Endothelial cell (in vitro differentiated cells): Measurements from ENCODE around the gene STK11IP. TPM values are rescaled to one million over a fixed set of nuclear protein-coding genes. Genes with fewer than 3 reads are reported as not detected.

Experiments used
- DNase-seq: peaks from one replicate; pipeline ENCODE4 v3.0.0; 2021; ENCODE audit warnings: low spot score
- H3K27ac Mint-ChIP-seq: one replicate; pipeline ENCODE4 v1.8.0; 2021; ENCODE audit warnings: mixed read lengths, inconsistent platforms; ENCODE audit not compliant: unreplicated experiment
- H3K27me3 Mint-ChIP-seq: one replicate; pipeline ENCODE4 v1.8.0; 2021; ENCODE audit warnings: mild to moderate bottlenecking, moderate library complexity, mixed read lengths, inconsistent platforms; ENCODE audit not compliant: unreplicated experiment
- H3K36me3 Mint-ChIP-seq: one replicate; pipeline ENCODE4 v1.8.0; 2021; ENCODE audit warnings: mild to moderate bottlenecking, low read depth, mixed read lengths, inconsistent platforms; ENCODE audit not compliant: unreplicated experiment
- H3K4me1 Mint-ChIP-seq: one replicate; pipeline ENCODE4 v1.8.0; 2021; ENCODE audit warnings: mild to moderate bottlenecking, mixed read lengths, inconsistent platforms; ENCODE audit not compliant: unreplicated experiment
- H3K4me3 Mint-ChIP-seq: one replicate; pipeline ENCODE4 v1.8.0; 2021; ENCODE audit warnings: mild to moderate bottlenecking, mixed read lengths, inconsistent platforms; ENCODE audit not compliant: unreplicated experiment
- H3K9me3 Mint-ChIP-seq: one replicate; pipeline ENCODE4 v1.8.0; 2021; ENCODE audit warnings: mixed read lengths, inconsistent platforms; ENCODE audit not compliant: unreplicated experiment
- total RNA-seq: library from RNA; stranded (reverse); fragmentation: NEBNext Ultra II Directional; extraction: Animal tissue kit (Norgen Biotek cat#: 25700); gene quantifications from one replicate; pipeline ENCODE4 v1.2.1, GENCODE V29; 2021; ENCODE audit not compliant: unreplicated experiment
- TF ChIP-seq, protein P1 (sequence below): fragments of 200-600 bp; sonication (generic); IDR thresholded peaks from one replicate; pipeline ENCODE4 v1.5.0; 2021; ENCODE audit warnings: antibody characterized with exemption; ENCODE audit not compliant: unreplicated experiment

STK11IP gene
- total RNA-seq, 1 donor from 2014 or later: 23.8 TPM

DNA sequence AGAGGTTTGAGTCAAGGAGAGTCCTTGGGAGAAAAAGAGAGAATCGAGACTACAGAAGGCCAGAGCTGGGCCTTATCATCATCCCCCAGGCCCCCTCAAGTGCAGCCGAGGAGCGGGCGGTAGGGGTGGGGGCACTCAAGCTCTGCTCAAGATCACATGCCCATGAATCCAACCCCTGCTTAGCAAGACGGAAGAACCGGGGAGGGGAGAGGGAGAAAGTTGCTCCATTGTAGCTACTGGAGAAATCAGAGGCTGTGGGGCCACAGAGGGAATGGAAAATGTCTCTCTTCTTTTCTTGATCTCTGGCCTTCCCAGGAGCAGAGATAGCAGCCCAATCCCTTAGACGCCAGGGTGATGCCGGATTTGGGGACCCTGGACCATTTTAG, 44.4 kb downstream of the STK11IP start:
- Mint-ChIP-seq H3K4me3 (no peak overlapping the region), H3K27ac (peak overlapping the region; percentile 2)

DNA sequence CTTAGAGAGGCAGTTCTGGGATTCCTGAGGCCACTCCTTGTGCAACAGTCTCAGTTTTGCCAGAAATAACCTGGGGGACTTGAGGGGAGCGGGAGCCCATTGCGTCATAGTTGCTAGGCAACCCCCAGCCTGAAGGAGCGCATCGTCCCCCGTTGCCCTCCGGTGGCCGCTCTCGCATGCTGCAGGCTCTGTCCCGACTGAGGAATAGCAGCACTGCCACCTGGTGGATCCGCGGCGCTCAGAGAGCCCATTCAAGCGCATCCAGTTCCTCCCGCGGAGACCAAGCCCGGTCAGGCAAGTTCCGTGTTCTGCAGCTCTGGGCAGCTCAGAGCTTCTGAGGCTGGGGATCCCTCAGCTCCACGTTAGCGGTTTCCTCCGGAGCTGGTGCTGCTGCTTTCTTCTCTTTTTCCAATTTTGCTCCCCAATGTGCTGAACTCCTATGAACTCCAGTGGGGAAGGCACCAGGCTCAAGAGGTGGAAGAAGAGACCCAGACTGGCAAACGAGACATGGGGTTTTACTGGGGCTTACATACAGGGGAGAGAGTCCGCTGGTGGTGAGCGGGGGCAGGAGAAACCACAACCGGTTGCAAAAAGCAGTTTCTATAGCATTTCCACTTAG, 44.9 kb downstream of the STK11IP start:
- Mint-ChIP-seq H3K4me1 (peaks cover 16% of the 10 kb centered on the region), H3K27me3 (peaks cover 10% of the 10 kb centered on the region), H3K4me3 (no peak overlapping the region), H3K27ac (no peak overlapping the region), H3K9me3 (no peaks in the 10 kb centered on the region), H3K36me3 (no peaks in the 10 kb centered on the region)
- DNase-seq: peak; percentile 97
- TF ChIP-seq, protein P1, sequence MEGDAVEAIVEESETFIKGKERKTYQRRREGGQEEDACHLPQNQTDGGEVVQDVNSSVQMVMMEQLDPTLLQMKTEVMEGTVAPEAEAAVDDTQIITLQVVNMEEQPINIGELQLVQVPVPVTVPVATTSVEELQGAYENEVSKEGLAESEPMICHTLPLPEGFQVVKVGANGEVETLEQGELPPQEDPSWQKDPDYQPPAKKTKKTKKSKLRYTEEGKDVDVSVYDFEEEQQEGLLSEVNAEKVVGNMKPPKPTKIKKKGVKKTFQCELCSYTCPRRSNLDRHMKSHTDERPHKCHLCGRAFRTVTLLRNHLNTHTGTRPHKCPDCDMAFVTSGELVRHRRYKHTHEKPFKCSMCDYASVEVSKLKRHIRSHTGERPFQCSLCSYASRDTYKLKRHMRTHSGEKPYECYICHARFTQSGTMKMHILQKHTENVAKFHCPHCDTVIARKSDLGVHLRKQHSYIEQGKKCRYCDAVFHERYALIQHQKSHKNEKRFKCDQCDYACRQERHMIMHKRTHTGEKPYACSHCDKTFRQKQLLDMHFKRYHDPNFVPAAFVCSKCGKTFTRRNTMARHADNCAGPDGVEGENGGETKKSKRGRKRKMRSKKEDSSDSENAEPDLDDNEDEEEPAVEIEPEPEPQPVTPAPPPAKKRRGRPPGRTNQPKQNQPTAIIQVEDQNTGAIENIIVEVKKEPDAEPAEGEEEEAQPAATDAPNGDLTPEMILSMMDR: peak; percentile 91

More for the DNA sequence above, 44.4 kb downstream of the STK11IP start:
- H3K36me3 Mint-ChIP-seq: peaks cover 2% of the 10 kb centered on the region
- TF ChIP-seq, protein P1: no peak
- peaks cover 11% of the 10 kb centered on the region for H3K27me3 Mint-ChIP-seq
- no peaks in the 10 kb centered on the region for H3K9me3 Mint-ChIP-seq
- no peak for DNase-seq
- H3K4me1 Mint-ChIP-seq: peaks cover 16% of the 10 kb centered on the region

DNA sequence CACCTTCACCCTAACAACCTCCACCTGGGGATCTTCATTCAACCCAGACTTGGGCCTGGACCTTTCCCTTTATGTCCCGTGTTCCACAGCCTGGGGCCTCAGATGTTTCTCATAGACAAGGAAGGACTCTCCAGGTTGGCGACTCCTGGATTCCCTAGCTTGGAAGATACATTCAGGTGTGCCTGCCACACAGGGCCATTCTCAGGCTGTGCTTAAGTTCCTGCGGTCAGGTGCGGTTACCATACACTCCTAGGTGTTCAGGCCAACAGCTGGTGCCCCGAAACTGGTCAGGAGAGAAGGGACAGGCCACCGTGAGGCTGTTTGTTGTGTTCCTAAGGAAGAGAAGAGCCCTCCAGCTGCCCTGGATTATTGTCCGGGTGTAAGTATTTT, 45.4 kb downstream of the STK11IP start:
- Mint-ChIP-seq H3K9me3 (no peaks in the 10 kb centered on the region), H3K4me1 (peaks cover 16% of the 10 kb centered on the region), H3K36me3 (no peaks in the 10 kb centered on the region), H3K4me3 (no peak overlapping the region), H3K27me3 (peaks cover 10% of the 10 kb centered on the region), H3K27ac (peak overlapping the region; percentile 70)
- TF ChIP-seq, protein P1: no peak
- DNase-seq: no peak

DNA sequence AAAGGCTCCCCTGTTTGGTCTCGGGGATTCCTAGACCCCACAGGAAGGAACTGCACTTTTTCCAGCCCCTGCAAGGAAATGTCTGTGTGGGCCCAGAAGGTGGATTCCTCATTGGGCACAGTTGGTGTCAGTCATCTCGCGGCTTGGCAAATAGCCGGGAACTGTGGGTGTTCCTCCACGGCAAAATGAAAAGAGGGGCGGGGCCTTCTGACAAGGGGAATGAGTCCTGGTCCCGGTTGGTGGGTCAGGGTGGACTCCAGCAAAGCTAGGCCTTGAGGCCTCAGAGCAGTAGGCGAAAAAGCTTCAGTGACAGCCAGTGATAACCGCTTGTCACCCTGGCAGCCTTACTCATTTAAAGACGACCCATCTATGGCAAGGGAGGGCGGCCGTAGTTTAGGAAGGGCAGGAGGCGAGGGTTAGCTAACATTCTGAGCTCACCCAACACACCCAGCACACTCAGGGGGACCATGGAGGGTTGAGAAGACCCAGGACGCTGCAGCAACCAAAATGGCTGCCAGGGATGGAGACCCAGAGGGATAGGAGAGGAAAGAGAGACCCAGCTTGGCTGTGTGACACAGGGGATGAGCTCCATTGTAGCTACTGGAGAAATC, 46.2 kb downstream of the STK11IP start:
- DNase-seq: peak; percentile 39
- peaks cover 10% of the 10 kb centered on the region for H3K27me3 Mint-ChIP-seq

More for the DNA sequence above, 46.2 kb downstream of the STK11IP start:
- H3K36me3 Mint-ChIP-seq: no peaks in the 10 kb centered on the region
- peaks cover 16% of the 10 kb centered on the region for H3K4me1 Mint-ChIP-seq
- H3K9me3 Mint-ChIP-seq: no peaks in the 10 kb centered on the region
- TF ChIP-seq, protein P1: no peak
- H3K27ac Mint-ChIP-seq: no peak overlapping the region
- H3K4me3 Mint-ChIP-seq: no peak overlapping the region
